GM18951 (cell line): ENCODE results near the gene TMCC3.

Source experiments
- POLR2A ChIP-seq: IDR thresholded peaks from 4 replicates; pipeline ENCODE4 v1.6.1; 2011; ENCODE audit warnings: mild to moderate bottlenecking; ENCODE audit not compliant: insufficient read length, insufficient read depth; ENCODE audit errors: extremely low read depth
- in situ Hi-C: fragments of 300-500 bp; cut with MboI; formaldehyde crosslinking; loops from one replicate; pipeline ENCODE4 v1.12.0; 2022; ENCODE audit warnings: low sequenced_read_pairs, mixed read lengths, inconsistent platforms; ENCODE audit not compliant: unreplicated experiment

The TMCC3 gene

GRCh38 chr12:94531196-94531720 is 119.1 kb downstream of the TMCC3 start:
- in situ Hi-C loops, result loop anchor here (5.0 to 25.0 kb wide), 2 partner anchors 394 to 1006 kb away; no protein-coding TSS in a partner anchor
- TF ChIP-seq POLR2A, result no peak

GRCh38 chr12:94525951-94526350 is 124.4 kb downstream of the TMCC3 start:
- in situ Hi-C loops, result loop anchor here (25.0 kb wide), 1 partner anchor 1011 kb away; no protein-coding TSS in a partner anchor
- no peak for TF ChIP-seq POLR2A
